ENCODE measurements around the gene ZNF474. TPM values are rescaled to one million over a fixed set of nuclear protein-coding genes. Genes with fewer than 3 reads are reported as not detected.

ZNF474 gene
- total RNA-seq, 2 donors from 2014 or later, result 0.31 TPM; not detected in 1

DNA sequence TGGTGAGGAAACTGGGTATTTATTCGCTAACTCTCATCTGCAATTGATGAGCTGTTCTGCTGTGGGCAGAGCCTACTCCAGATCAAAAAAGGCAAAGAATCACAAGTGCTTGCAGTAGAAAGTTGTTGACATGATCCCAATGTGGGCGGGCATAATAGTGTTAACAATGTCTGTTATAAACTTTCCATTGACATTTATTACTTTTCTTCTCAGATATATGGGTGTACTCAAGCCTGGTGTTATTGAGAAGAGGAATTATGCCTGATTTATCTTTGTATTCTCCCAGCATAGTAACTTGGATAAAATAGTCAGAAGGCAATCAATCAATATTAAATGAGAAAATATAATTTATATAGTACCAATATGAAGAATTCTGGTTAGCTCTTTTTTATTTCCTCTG, 47.8 kb downstream of the ZNF474 start:
- WGBS, 2 experiments (ENCODE audit: insufficient coverage in 1 of 2, insufficient read length in 1 of 2), result 80 to 94% methylated on average over 1 to 2 of the region's 2 CpGs
- Histone ChIP-seq H3K4me1 (ENCODE audit: control insufficient read depth, insufficient read depth, low read length) (no peaks in the 10 kb centered on the region), H3K27me3 (ENCODE audit: control insufficient read depth, insufficient read depth, low read length, poor library complexity, severe bottlenecking) (no peaks in the 10 kb centered on the region), H3K9me3 (ENCODE audit: control insufficient read depth, low read length) (no peaks in the 10 kb centered on the region), H3K36me3 (ENCODE audit: control insufficient read depth, insufficient read depth, low read length) (no peaks in the 10 kb centered on the region), H3K9ac (ENCODE audit: extremely low read depth, low read length, poor library complexity, severe bottlenecking) (no peak overlapping the region), H3K27ac (ENCODE audit: low read depth, low read length) (no peak overlapping the region), H3K4me3 (ENCODE audit: low read length) (no peak overlapping the region)
- DNase-seq, result no peak
- H3K27me3 Mint-ChIP-seq (ENCODE audit: insufficient read depth), result no peaks in the 10 kb centered on the region
- no peak overlapping the region for H3K4me3 Mint-ChIP-seq
- peaks cover 3% of the 10 kb centered on the region for H3K4me1 Mint-ChIP-seq
- TF ChIP-seq CTCF (conservative IDR thresholded peaks at IDR 0.05), result no peak
- no peaks in the 10 kb centered on the region for H3K36me3 Mint-ChIP-seq (ENCODE audit: low read depth)
- H3K27ac Mint-ChIP-seq, result no peak overlapping the region
- peaks cover 5% of the 10 kb centered on the region for H3K9me3 Mint-ChIP-seq

DNA sequence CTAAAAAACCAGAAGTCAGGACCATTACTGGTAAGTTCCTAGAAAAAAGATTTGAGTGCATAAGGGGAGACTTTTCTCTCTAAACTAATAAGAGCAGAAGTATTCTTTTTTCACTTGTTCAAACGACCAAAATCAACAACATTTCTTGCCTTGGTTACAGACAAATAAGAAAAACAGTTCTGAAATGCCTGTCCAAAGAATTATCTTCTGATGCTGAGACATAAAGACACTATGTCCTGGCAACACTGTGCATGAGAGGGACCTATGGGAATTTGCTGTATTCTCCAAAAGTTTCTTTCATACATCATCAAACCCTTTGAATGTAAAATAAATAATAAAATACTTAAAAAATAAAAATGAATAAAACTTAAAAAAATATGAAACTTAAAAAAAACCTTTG, 50.4 kb downstream of the ZNF474 start:
- Histone ChIP-seq H3K4me1 (ENCODE audit: control insufficient read depth, insufficient read depth, low read length) (peaks cover 12% of the 10 kb centered on the region), H3K27me3 (ENCODE audit: control insufficient read depth, insufficient read depth, low read length, poor library complexity, severe bottlenecking) (no peaks in the 10 kb centered on the region), H3K4me3 (ENCODE audit: low read length) (no peak overlapping the region), H3K9ac (ENCODE audit: extremely low read depth, low read length, poor library complexity, severe bottlenecking) (no peak overlapping the region), H3K27ac (ENCODE audit: low read depth, low read length) (no peak overlapping the region), H3K36me3 (ENCODE audit: control insufficient read depth, insufficient read depth, low read length) (no peaks in the 10 kb centered on the region), H3K9me3 (ENCODE audit: control insufficient read depth, low read length) (no peaks in the 10 kb centered on the region)
- DNase-seq, result no peak
- 78 to 80% methylated on average over 1 of the region's 1 CpG for WGBS, 2 experiments (ENCODE audit: insufficient coverage in 1 of 2, insufficient read length in 1 of 2)
- Mint-ChIP-seq H3K27me3 (ENCODE audit: insufficient read depth) (no peaks in the 10 kb centered on the region), H3K27ac (no peak overlapping the region), H3K36me3 (ENCODE audit: low read depth) (no peaks in the 10 kb centered on the region), H3K9me3 (peaks cover 5% of the 10 kb centered on the region), H3K4me3 (no peak overlapping the region), H3K4me1 (peaks cover 18% of the 10 kb centered on the region)
- no peak for TF ChIP-seq CTCF (conservative IDR thresholded peaks at IDR 0.05)

DNA sequence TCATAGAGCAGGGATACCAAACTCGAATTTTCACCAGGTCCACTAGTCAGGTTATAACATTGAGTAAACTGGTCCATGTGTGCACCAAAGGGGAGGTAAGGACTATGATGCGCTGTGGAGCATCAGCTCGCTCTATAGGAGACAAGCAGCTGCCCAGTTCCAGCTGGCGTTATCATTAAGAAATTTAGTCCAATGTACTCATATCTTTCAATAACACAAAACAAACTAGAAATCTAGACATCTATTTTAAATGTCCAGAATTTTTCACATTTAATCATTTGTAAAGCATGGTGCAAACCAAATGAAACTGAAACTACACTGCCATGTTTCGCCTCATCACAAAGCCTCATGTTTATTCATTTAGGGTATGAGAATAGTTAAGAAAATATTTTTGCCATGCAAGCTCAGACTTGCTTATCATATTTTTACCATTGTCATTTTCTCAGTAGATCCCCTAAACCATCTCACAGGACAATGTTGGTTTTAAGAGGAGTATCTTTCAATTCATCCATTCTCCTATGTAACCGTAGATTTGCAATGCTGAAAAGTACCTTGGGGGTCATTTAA, 50.9 kb downstream of the ZNF474 start:
- no peak for TF ChIP-seq CTCF (conservative IDR thresholded peaks at IDR 0.05)
- Mint-ChIP-seq H3K9me3 (peaks cover 5% of the 10 kb centered on the region), H3K4me3 (no peak overlapping the region), H3K27me3 (ENCODE audit: insufficient read depth) (no peaks in the 10 kb centered on the region), H3K4me1 (peaks cover 18% of the 10 kb centered on the region), H3K27ac (no peak overlapping the region), H3K36me3 (ENCODE audit: low read depth) (no peaks in the 10 kb centered on the region)
- peaks cover 12% of the 10 kb centered on the region for H3K4me1 ChIP-seq (ENCODE audit: control insufficient read depth, insufficient read depth, low read length)
- H3K27ac ChIP-seq (ENCODE audit: low read depth, low read length), result no peak overlapping the region
- WGBS, 2 experiments (ENCODE audit: insufficient coverage in 1 of 2, insufficient read length in 1 of 2), result 94 to 100% methylated on average over 3 to 6 of the region's 6 CpGs
- H3K9ac ChIP-seq (ENCODE audit: extremely low read depth, low read length, poor library complexity, severe bottlenecking), result no peak overlapping the region
- no peaks in the 10 kb centered on the region for H3K9me3 ChIP-seq (ENCODE audit: control insufficient read depth, low read length)
- H3K27me3 ChIP-seq (ENCODE audit: control insufficient read depth, insufficient read depth, low read length, poor library complexity, severe bottlenecking), result no peaks in the 10 kb centered on the region
- H3K4me3 ChIP-seq (ENCODE audit: low read length), result no peak overlapping the region
- no peaks in the 10 kb centered on the region for H3K36me3 ChIP-seq (ENCODE audit: control insufficient read depth, insufficient read depth, low read length)
- DNase-seq, result no peak

Measured in endodermal cell (in vitro differentiated cells).